MM.1S (cell line): ENCODE data around the gene SENP7.

Source experiments
- DNase-seq: peaks from one replicate; pipeline ENCODE4 v3.0.0-alpha.2; 2015
- H2AFZ ChIP-seq: fragments of 300-600 bp; sonication (generic); 2 replicates; pipeline ENCODE4 v1.6.0; 2016; ENCODE audit warnings: antibody characterized with exemption, low read length
- H3F3A ChIP-seq: fragments of 300-600 bp; sonication (generic); 2 replicates; pipeline ENCODE4 v1.6.1; 2016; ENCODE audit warnings: mild to moderate bottlenecking, antibody characterized with exemption, low read length, moderate library complexity, mixed read lengths; ENCODE audit not compliant: insufficient read depth
- H3K27ac ChIP-seq: fragments of 300-600 bp; sonication (generic); 2 replicates; pipeline ENCODE4 v1.5.1; 2016; ENCODE audit warnings: mild to moderate bottlenecking, low read length
- H3K27me3 ChIP-seq: fragments of 300-600 bp; sonication (generic); replicated peaks from 2 replicates; pipeline ENCODE4 v1.6.0; 2016; ENCODE audit warnings: low read length; ENCODE audit not compliant: insufficient read depth
- H3K36me3 ChIP-seq: fragments of 300-600 bp; sonication (generic); replicated peaks from 2 replicates; pipeline ENCODE4 v1.6.1; 2016; ENCODE audit warnings: mild to moderate bottlenecking, low read length, mixed read lengths; ENCODE audit not compliant: insufficient read depth
- H3K4me1 ChIP-seq: fragments of 300-600 bp; sonication (generic); 2 replicates; pipeline ENCODE4 v1.6.1; 2016; ENCODE audit warnings: low read length, mixed read lengths
- H3K4me2 ChIP-seq: fragments of 300-600 bp; sonication (generic); 2 replicates; pipeline ENCODE4 v1.6.0; 2016; ENCODE audit warnings: low read depth, low read length
- H3K4me3 ChIP-seq: fragments of 300-600 bp; sonication (generic); 2 replicates; pipeline ENCODE4 v1.5.1; 2016; ENCODE audit warnings: low read length, mixed read lengths
- H3K79me2 ChIP-seq: fragments of 300-600 bp; sonication (generic); 2 replicates; pipeline ENCODE4 v1.6.1; 2016; ENCODE audit warnings: mixed run types, low read length, mixed read lengths
- H3K9ac ChIP-seq: fragments of 300-600 bp; sonication (generic); 2 replicates; pipeline ENCODE4 v1.6.1; 2016; ENCODE audit warnings: low read length, mixed read lengths
- H3K9me2 ChIP-seq: fragments of 300-600 bp; sonication (generic); replicated peaks from 2 replicates; pipeline ENCODE4 v1.6.1; 2016; ENCODE audit warnings: mild to moderate bottlenecking, low read length, mixed read lengths; ENCODE audit not compliant: insufficient read depth
- H3K9me3 ChIP-seq: fragments of 300-600 bp; sonication (generic); replicated peaks from 2 replicates; pipeline ENCODE4 v1.6.1; 2016; ENCODE audit warnings: mild to moderate bottlenecking, low read length, mixed read lengths; ENCODE audit not compliant: insufficient read depth
- H4K20me1 ChIP-seq: fragments of 300-600 bp; sonication (generic); 2 replicates; pipeline ENCODE4 v1.6.1; 2016; ENCODE audit warnings: mild to moderate bottlenecking, low read length, moderate library complexity, mixed read lengths; ENCODE audit not compliant: insufficient read depth
- CTCF ChIP-seq: fragments of 300-600 bp; sonication (generic); IDR thresholded peaks from 2 replicates; pipeline ENCODE4 v1.5.1; 2016; ENCODE audit warnings: antibody characterized with exemption, low read length, mixed read lengths
- EZH2 ChIP-seq: fragments of 300-600 bp; sonication (generic); optimal IDR thresholded peaks from 2 replicates; pipeline ENCODE3; 2017; ENCODE audit warnings: low read depth, mild to moderate bottlenecking, antibody characterized with exemption, low read length, mixed read lengths
- EZH2phosphoT487 ChIP-seq: fragments of 300-600 bp; sonication (generic); IDR thresholded peaks from 2 replicates; pipeline ENCODE4 v1.6.1; 2018; ENCODE audit warnings: antibody characterized with exemption, low read length

SENP7 gene

GRCh38 chr3:101509281-101509680 is 3.7 kb downstream of the SENP7 start:
- Histone ChIP-seq H3K27ac (no peak overlapping the region), H3K9ac (no peak overlapping the region), H3K79me2 (peaks cover 64% of the 10 kb centered on the region), H4K20me1 (no peaks in the 10 kb centered on the region), H3K9me2 (no peaks in the 10 kb centered on the region), H3K4me2 (no peak overlapping the region), H3K4me1 (peaks cover 8% of the 10 kb centered on the region), H3K36me3 (no peaks in the 10 kb centered on the region; the same call in 1 of the 2 replicates), H3K27me3 (no peaks in the 10 kb centered on the region), H3F3A (no peaks in the 10 kb centered on the region), H3K4me3 (no peak overlapping the region), H2AFZ (no peak overlapping the region), H3K9me3 (no peaks in the 10 kb centered on the region)
- no peak for DNase-seq
- TF ChIP-seq EZH2phosphoT487 (no peak), CTCF (no peak), EZH2 (no peak)

- TF ChIP-seq CTCF: no peak
- TF ChIP-seq EZH2phosphoT487: no peak
- H3K27ac ChIP-seq: no peak overlapping the region
- H4K20me1 ChIP-seq: no peaks in the 10 kb centered on the region
- no peak overlapping the region for H3K4me2 ChIP-seq
- no peak overlapping the region for H3K9ac ChIP-seq
- no peak overlapping the region for H3K4me3 ChIP-seq
- no peaks in the 10 kb centered on the region for H3K27me3 ChIP-seq
- H3K9me3 ChIP-seq: no peaks in the 10 kb centered on the region
- no peaks in the 10 kb centered on the region for H3K4me1 ChIP-seq
- H3K9me2 ChIP-seq: no peaks in the 10 kb centered on the region
- no peaks in the 10 kb centered on the region for H3K36me3 ChIP-seq
- DNase-seq: no peak
- no peak overlapping the region for H2AFZ ChIP-seq
- H3K79me2 ChIP-seq: peaks cover 59% of the 10 kb centered on the region
- no peaks in the 10 kb centered on the region for H3F3A ChIP-seq
Measured at GRCh38 chr3:101501783-101502182, 11.2 kb downstream of the SENP7 start.

- TF ChIP-seq CTCF (no peak), EZH2 (no peak), EZH2phosphoT487 (no peak)
- peaks cover 54% of the 10 kb centered on the region for H3K79me2 ChIP-seq
- no peaks in the 10 kb centered on the region for H3F3A ChIP-seq
- H3K27me3 ChIP-seq: no peaks in the 10 kb centered on the region
- H3K9me3 ChIP-seq: no peaks in the 10 kb centered on the region
- H3K4me2 ChIP-seq: no peak overlapping the region
- no peak for DNase-seq
- H3K4me3 ChIP-seq: no peak overlapping the region
- H2AFZ ChIP-seq: no peak overlapping the region
- no peaks in the 10 kb centered on the region for H3K36me3 ChIP-seq
- H3K9me2 ChIP-seq: no peaks in the 10 kb centered on the region
- H3K9ac ChIP-seq: no peak overlapping the region
- H4K20me1 ChIP-seq: no peaks in the 10 kb centered on the region
- H3K4me1 ChIP-seq: no peaks in the 10 kb centered on the region
- H3K27ac ChIP-seq: no peak overlapping the region
Measured at GRCh38 chr3:101500208-101500607, 12.8 kb downstream of the SENP7 start.

GRCh38 chr3:101497803-101498202 is 15.2 kb downstream of the SENP7 start:
- TF ChIP-seq EZH2: no peak
- TF ChIP-seq EZH2phosphoT487: no peak
- no peak for TF ChIP-seq CTCF
- H3K9me2 ChIP-seq: no peaks in the 10 kb centered on the region
- no peaks in the 10 kb centered on the region for H3K9me3 ChIP-seq
- peaks cover 42% of the 10 kb centered on the region for H3K79me2 ChIP-seq
- H3K9ac ChIP-seq: no peak overlapping the region
- no peaks in the 10 kb centered on the region for H3K4me1 ChIP-seq
- H3K36me3 ChIP-seq: no peaks in the 10 kb centered on the region
- DNase-seq: no peak
- no peaks in the 10 kb centered on the region for H3K27me3 ChIP-seq
- H2AFZ ChIP-seq: no peak overlapping the region
- H3K27ac ChIP-seq: no peak overlapping the region
- H3K4me3 ChIP-seq: no peak overlapping the region
- H3K4me2 ChIP-seq: no peak overlapping the region
- H4K20me1 ChIP-seq: no peaks in the 10 kb centered on the region
- no peaks in the 10 kb centered on the region for H3F3A ChIP-seq
